GM04503 (cell line): ENCODE data around the gene TLCD2.
"Not testable (repeated sequence)": the region's sequence is repeated elsewhere in the genome, so short reads cannot be mapped to it uniquely, and the experiment has no call there.

Source experiments
- DNase-seq: peaks from one replicate; pipeline ENCODE4 v3.0.0-alpha.2; 2012; ENCODE audit warnings: low read depth

Gene TLCD2, protein sequence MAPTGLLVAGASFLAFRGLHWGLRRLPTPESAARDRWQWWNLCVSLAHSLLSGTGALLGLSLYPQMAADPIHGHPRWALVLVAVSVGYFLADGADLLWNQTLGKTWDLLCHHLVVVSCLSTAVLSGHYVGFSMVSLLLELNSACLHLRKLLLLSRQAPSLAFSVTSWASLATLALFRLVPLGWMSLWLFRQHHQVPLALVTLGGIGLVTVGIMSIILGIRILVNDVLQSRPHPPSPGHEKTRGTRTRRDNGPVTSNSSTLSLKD

DNA sequence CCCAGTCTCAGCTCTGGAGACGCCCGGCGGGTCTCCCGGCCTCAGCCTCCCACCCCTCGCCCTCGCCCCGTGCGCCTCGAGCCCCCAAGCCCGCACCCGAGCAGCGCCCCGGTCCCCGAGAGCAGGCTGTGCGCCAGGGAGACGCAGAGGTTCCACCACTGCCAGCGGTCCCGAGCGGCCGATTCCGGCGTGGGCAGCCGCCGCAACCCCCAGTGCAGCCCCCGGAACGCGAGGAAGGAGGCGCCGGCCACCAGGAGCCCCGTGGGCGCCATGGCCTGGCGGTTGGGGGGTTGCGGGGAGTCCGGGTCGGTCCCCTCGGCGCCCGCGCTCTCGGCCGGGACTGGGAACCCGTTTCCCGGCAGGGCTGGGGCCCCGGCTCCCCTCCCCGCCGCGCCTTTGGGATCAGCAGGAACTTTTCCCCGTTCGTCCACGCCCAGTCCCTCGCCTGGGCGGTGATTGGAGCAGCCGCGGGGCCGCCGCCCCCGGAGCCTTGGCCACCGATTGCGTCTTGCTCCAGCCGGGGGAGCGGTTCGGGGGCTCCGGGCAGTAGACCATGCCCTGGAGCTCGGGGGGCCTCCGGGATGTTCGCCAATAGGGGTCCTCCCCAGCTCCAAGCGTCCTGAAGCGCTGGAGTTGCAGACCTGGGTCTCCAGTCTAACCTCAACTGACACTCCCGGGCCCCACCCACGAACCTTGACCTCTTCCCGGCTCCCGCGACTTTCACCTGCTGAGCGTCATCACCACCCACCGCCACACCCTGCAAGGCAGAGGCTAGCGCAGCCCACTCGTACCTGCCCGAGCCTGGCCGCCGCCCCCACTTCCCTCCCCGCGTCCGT is at the start of gene TLCD2:
Gene TLCD2 (minus strand): TSS at position 407 of the 836 bp plus-strand sequence. CDS start 135 bp downstream, at position 272.
- no peak for DNase-seq

DNA sequence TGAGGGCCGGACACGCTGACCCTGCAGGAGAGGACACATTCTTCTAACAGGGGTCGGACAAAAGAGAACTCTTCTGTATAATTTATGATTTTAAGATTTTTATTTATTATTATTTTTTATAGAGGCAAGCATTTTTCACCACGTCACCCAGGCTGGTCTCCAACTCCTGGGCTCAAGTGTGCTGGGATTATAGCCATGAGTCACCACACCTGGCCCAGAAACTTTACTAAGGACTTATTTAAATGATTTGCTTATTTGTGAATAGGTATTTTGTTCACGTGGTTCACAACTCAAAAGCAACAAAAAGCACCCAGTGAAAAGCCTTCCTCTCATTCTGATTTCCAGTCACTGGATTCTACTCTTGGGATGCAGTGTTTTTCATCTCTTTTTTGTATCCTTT is 49.4 kb upstream of the TLCD2 start:
- DNase-seq: no peak

DNA sequence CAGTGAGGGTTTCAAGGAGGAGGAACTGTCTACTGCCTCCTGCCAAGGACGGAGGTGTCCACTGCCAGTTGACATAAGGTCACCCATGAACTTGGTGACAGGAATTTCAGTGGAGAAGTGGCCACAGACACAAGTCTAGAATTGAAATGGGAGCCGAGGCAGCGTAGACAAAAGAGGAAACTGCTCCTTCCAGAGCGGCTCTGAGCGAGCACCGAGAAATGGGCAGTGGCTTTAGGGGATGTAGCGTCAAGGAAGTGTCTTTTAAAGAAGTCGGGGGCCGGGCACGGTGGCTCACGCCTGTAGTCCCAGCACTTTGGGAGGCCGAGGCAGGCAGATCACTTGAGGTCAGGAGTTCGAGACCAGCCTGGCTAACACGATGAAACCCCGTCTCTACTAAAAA is 48.6 kb upstream of the TLCD2 start:
- no peak for DNase-seq

DNA sequence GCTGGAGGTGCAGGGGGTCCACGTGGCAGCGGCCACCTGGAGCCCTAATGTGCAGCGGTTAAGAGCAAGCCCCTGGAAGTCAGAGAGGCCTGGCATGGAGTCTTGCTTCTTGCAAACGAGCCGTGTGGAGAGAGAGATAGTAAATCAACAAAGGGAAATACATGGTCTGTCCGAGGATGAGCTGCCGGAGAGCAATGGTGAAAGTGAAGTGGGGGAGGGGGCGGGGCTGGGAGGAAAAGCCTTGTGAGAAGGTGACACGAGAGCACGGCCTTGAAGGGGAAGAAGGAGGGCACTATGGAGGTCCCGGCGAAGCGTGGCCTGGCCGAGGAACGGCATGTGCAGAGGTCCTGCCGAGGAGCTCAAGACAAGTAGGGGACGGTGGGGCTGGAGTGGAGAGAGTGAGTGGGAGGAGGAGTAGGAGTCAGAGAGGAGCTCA is 45.7 kb upstream of the TLCD2 start:
- DNase-seq: no peak

DNA sequence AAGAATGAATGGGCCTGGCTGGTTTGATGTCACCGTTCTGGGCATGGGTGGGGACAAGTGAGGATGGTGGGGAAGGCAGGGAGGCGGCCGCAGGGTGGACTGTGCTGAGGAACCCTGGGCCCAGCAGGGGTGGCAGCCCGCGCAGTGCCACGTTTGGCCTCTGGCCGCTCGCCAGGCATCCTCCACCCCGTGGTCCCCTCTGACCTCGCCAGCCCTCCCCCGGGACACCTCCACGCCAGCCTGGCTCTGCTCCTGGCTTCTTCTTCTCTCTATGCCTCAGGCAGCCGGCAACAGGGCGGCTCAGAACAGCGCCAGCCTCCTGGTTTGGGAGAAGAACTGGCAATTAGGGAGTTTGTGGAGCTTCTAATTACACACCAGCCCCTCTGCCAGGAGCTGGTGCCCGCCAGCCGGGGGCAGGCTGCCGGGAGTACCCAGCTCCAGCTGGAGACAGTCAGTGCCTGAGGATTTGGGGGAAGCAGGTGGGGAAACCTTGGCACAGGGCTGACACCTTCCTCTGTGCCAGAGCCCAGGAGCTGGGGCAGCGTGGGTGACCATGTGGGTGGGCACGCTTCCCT is 45.2 kb upstream of the TLCD2 start:
- no peak for DNase-seq

DNA sequence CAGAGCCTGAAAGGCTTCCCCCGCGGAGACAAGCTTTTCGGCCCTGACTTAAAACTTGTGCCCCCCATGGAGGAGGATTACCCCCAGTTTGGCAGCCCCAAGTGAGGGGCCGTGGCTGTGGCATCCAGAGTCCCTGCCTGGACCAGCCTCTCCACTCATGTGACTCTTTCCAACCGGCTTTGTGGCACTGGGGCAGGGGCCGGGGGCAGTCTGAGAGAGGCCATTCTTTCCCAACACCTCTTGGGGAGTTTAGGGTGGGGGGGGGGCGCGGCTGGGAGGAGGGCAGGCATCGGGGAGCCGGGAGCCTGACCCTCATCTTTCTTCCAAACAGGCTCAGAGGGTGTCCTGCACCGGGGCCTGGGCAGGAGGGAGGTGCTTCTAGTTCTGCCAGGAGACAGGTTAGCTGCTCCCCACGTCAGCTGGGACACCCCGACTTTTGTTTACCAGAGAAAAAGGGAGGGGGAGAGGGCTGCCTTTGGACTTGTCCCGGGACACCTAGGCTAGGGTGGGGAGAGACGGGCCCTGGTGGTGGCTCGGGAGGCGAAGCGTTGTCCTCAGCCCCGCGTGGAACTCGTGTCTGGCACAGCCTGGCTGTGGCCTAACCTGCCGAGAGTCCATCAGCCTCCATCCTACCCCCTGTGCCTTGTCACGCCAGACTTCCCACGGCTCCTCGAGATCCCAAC is 44.4 kb upstream of the TLCD2 start:
- no peak for DNase-seq

DNA sequence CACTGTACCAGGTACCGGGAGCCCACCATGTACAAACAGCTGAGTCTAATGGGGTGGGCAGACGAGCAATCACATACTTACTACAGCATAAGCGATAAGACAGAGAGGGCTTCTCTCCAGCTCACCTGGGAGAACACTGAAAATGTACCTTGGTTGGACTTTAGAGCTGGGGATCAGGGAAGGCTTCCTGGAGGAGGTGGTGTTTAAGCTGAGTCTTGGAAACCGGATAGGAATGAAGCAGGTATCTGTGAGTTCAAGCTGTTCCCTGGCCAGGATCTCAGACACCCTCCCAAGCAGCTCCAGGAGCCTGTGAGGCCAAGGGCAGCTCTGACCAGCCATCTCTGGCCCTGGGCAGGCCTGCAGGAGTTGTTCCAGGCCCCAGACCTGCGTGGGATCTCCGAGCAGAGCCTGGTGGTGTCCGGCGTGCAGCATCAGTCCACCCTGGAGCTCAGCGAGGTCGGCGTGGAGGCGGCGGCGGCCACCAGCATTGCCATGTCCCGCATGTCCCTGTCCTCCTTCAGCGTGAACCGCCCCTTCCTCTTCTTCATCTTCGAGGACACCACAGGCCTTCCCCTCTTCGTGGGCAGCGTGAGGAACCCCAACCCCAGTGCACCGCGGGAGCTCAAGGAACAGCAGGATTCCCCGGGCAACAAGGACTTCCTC is 43.7 kb upstream of the TLCD2 start:
- DNase-seq: no peak

DNA sequence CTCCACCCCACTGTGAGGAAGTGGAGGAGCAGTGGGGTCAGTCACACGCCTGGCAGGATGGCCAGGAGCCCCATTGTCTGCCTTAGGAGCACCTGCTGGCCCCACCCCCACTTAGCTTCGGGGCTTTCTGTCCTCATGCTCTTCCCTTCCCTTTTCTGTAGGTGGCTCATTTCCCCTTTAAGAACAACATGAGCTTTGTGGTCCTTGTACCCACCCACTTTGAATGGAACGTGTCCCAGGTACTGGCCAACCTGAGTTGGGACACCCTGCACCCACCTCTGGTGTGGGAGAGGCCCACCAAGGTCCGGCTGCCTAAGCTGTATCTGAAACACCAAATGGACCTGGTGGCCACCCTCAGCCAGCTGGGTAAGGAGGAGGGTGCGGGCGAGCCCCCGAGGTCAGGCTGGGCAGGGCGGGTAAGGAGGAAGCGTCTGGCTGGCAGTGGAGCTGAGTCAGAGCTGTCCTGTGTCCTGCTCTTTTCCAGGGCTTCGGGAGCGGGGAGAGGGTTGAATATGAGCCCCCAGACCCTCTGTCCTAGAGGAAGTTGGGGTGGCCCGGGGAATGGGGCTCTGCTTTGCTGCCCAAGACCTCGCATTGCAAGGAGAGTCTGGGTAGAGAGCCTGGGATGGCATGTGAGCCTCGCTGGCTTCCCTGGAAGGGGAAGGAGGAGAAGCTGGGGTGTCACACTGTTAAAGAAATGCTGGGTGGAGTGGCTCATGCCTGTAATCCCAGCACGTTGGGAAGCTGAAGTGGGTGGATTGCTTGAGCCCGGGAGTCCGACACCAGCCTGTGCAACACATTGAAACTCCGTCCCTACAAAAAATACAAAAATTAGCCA is 42.5 kb upstream of the TLCD2 start:
- DNase-seq: no peak

DNA sequence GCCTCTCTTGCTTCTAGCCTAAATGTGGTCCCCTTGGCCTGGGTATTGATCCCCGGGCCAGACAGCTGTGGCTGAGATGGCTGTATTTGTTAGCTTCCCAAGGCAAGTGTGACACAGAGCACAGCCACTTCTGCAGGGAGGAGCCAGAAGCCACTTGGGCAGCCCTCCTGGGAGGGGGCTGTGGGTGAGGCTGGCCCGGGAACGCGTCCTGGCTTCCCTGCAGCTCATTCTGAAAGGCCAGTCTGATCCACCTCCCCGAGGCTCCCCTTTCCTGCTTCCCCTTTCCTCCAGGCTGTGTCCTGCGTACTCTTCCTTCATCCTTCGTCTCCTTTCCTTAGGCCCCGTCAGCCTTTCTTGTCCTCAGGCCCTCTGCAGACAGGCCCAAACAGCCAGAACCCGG is 40.5 kb upstream of the TLCD2 start:
- no peak for DNase-seq

DNA sequence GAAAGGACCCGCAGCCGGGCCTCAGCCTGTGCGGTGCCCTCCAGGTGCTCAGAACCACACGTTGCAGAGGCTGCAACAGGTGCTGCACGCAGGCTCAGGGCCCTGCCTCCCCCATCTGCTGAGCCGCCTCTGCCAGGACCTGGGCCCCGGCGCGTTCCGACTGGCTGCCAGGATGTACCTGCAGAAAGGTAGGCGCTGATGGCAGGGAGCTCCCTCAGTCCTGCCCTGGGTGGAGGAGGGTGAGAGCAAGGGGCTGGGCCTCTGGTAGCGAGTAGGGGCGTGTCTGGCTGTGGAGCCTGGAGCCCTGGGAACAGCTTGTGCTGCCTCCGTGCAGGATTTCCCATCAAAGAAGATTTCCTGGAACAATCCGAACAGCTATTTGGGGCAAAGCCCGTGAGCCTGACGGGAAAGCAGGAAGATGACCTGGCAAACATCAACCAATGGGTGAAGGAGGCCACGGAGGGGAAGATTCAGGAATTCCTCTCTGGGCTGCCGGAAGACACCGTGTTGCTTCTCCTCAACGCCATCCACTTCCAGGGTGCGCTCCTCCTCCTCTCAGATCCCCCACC is 36.9 kb upstream of the TLCD2 start:
- no peak for DNase-seq

DNA sequence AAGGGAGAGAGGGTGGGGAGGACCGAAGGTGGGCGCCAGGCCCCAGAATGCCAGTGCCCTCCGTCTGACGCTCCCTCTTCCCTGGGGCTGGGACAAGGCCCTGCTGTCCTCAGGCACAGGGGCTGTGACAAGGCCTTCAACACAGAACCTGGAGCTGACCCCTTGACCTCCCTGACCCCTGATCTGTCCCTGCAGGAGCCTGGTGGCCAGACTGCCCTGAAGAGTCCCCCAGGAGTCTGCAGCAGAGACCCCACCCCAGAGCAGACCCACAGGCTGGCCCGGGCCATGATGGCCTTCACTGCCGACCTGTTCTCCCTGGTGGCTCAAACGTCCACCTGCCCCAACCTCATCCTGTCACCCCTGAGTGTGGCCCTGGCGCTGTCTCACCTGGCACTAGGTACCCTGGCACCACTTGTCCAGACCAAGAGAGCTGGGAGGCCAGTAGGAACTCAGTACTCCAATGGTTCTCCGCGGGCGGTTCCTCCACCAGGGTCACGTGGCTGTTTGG is 35.4 kb upstream of the TLCD2 start:
- no peak for DNase-seq

DNA sequence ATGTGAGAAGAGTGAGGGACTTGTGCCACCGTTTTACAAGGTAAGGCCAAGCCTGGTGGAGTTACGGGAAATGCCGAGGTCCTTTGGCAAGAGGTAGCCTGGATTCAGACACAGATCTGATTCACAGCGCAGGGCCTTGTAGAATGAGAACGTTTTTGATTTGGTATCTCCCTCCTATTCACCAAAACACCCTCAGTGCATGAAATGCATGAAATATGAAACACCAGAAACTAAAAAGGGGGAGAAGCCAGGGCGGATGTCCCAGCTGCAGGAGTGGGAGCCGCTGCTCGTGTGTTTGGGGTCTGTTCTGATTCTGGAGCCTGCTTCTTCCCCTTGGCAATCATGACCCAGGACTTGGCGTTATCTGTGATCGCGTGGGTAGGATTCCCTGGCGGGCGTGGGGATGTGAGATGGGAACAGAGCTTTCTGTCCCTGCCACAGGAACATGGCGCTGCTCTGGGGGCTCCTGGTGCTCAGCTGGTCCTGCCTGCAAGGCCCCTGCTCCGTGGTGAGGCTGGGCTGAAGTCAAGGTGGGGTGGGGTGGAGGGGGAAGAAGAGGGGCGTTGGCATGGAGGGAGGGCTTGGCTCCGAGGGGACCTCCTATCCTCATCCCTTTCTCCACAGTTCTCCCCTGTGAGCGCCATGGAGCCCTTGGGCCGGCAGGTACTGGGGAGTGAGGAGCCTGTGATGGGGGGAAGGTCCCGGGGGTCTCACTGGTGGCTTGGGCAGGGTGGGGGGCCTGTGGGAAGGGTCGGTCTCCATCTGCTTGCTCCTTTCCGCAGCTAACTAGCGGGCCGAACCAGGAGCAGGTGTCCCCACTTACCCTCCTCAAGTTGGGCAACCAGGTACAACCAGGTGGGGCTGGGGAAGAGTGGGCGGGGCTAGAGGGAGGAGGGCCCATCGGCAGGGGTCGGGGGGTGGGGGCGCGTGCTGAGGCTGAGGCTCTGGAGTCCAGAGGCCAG is 34.7 kb upstream of the TLCD2 start:
- no peak for DNase-seq

DNA sequence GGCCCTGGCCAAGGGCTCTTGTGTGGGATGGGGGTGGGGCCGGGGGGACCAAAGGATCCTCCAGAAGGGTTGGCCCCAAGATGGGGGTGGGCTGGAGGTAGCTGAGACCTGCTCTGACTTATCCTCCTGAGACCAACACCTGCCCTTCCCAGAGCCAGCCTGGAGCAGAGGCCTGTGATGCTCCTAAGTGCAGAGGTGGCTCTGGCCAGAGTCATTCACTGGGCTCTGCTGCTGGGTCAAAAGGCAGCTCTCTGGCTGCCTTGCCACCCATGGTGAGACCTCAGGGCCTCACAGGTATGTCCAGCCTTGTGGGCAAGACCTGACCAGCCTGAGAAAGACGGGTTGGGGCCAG is 32.9 kb upstream of the TLCD2 start:
- DNase-seq: no peak

DNA sequence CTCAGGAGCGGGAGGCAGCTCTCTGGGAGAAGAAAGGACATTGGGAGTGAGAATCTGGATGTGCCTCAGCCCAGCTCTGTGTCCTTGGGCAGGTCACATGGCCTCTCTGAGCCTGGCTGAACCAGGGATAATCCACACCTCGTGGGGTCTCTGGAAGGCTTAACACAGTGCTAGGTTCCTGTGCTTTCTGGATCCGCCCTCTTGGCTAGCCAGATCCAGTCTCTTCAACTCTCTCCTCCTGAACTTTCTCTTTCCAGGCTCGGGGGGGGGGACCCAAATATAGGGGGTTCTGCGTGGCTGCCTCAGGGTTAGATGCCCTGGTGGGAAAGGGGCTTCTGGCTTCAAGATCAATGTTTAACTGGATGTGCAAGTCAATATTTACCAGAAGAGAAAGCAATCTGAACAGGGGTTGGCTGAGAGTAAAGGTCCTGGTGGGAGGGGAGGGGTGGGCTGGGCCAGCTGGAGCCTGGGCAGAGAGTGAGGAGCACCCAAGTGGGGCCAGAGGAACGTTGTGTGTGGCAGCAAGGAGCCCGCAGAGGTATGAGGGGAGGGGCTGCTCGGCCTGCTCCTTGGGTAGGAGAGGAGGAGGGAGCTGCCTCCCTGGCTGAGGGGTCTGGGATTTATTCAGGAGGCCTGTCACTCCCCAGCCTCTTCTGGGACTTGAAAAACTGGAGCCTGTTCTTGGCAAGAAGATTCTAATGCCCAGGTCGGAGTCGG is 32.4 kb upstream of the TLCD2 start, which contains the start of gene SERPINF2:
Gene SERPINF2 (plus strand): TSS at position 501 of the 717 bp plus-strand sequence. CDS start 2,125 bp downstream, outside the sequence.
- no peak for DNase-seq

DNA sequence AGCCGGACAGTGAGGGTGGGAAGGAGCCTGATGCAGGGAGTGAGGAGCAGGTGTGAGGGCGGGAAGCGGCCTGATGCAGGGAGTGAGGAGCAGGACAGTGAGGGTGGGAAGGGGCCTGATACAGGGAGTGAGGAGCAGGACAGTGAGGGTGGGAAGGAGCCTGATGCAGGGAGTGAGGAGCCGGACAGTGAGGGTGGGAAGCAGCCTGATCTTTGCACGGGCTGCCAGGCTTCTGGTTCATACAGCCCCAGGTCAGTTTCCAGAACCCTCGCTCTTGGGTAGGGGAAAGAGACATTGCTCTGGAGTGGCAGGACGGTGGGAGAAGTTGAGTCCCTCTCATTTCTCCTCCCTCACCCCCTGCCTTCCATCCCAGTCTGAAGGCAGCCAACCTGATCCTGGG is 31.7 kb upstream of the TLCD2 start:
- DNase-seq: not testable (repeated sequence)

DNA sequence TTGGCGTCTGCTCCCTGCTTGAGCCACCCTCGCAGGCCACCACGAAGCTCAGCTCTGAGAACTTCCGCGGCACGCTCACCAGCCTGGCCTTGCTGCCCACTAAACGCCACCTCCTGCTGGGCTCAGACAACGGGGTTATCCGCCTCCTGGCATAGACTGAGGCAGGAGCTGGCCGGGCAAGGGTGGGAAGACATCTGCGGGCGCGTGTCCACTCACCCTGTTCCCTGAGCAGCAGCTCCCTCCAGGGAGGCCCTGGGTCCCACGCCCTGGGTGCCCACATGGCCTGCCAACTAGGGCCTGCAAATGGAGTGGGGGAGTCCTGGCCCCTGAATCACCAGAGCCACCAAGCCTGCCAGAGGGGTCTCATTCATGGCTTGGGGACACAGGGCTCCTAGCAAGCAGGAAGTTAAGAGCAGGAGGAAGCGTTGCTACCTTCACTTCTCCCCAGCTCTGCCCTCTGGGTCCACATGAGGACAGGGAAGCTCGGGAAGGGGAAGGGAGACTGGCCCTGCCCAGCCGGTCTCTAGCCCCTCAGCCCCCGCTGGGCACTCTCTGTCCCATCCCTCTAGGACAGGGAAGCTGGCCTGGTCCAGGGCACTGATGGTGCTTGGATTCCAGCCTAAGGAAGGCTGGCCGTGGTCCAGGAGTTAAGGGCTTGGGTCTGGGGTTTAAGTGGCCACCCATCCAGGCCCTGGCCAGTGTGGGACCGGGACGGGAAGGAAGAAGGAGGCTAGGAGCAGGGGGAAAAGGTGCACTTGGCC is 27.5 kb upstream of the TLCD2 start:
- DNase-seq: no peak

DNA sequence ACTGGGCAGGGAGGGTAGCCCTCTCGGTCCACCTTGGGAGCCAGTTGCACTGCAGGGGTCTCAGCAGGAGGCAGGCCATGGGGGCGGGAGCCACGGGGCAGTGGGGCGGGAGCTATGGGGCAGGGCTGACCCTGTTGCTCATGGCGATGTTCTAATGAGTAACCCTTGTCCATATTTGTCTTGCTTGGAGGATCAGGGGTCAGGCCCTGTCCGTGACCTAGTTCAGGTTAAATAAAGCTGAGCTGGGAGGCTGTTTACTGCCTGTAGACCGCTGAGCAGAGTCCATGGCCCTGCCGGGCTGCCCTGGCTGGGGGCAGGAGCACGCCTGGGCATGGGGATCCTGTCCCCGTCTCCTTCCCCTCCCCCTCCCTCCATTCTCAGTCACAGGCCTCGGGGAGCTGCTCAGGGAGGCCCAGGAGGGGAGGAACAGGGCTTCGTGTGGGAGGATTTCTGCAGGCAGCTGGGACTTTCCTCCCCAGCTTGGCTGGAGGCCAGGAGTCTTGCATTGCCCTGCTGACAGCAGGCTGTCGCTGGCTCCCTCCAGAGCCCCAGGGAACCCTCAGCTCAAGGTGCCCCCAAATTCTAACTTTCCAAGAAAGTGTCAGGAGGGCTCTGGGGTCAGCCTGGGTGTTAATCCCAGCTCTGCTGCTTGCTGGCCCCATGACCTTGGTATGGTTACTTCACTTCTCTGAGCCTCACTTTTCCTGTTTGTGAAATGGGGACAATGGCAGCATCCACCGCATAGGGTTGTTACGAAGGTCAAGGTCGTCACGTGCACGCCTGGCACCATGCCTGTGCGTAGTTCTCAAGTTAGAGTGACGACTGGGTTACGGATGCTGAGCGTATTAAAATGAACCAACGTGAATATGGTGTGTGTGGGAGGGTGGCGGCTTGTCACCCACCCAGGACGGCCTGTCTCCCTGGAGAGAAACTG is 26.4 kb upstream of the TLCD2 start:
- DNase-seq: no peak
